CD4-positive, alpha-beta T cell treated with Interleukin-12 subunit alpha and Interleukin-12 subunit beta, for 1 hour (primary cell): ENCODE measurements around the gene DPH7.
"Not testable (repeated sequence)": the region's sequence is repeated elsewhere in the genome, so short reads cannot be mapped to it uniquely, and the experiment has no call there.

Experiments used
- DNase-seq: peaks from one replicate; pipeline ENCODE4 v3.0.0-alpha.2; 2020

Gene DPH7

GRCh38 chr9:137578518-137579258 lies at the start of gene DPH7:
DPH7 (minus strand) TSS chr9:137578925; CDS start chr9:137578777, 148 bp downstream.
- DNase-seq, result peak; percentile 94

- DNase-seq, result not testable (repeated sequence)
Measured at GRCh38 chr9:137627406-137627805, 48.7 kb upstream of the DPH7 start.

- DNase-seq, result no peak
Measured at GRCh38 chr9:137626464-137626863, 47.7 kb upstream of the DPH7 start.

DNA sequence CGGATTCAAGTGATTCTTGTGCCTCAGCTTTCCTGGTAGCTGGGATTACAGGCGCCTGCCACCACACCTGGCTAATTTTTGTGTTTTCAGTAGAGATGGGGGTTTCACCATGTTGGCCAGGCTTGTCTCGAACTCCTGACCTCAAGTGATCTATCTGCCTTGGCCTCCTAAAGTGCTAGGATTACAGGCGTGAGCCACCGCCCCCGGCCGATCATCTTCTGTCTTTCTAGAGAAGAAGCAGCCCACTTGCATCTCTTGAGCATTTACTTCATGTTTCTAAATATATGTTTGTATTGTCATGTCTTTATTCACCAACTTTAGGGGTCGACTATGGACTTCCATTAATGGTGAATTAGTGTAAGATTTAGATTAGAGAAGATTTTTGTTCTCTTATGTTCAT lies 43.5 kb upstream of the DPH7 start:
- not testable (repeated sequence) for DNase-seq

DNA sequence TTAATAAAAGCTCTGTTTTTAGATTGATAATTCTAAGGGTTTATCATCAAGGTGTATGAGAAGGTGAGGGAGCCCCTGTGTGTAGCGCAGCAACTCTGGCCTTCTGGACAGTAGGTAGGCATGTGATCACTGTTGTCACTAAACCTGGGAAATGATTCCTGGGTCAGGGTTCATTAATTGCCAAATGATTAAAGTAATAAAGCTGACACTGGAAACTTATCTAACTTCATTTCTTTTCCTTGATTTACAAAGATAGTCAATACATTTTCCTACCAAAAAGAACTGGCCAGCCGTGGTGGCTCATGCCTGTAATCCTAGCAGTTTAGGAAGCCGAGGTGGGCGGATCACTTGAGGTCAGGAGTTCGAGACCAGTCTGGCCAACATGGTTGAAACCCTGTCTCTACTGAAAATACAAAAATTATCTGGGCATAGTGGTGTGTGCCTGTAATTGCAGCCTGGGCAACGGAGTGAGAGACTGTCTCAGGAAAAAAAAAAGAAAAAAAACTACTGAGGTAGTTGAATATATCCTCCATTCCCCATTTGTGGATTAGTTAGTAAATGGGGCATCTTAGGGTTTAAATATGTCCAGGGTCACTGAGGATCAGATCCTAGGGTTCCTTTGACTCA lies 42.5 kb upstream of the DPH7 start:
- peak; percentile 40 for DNase-seq

DNA sequence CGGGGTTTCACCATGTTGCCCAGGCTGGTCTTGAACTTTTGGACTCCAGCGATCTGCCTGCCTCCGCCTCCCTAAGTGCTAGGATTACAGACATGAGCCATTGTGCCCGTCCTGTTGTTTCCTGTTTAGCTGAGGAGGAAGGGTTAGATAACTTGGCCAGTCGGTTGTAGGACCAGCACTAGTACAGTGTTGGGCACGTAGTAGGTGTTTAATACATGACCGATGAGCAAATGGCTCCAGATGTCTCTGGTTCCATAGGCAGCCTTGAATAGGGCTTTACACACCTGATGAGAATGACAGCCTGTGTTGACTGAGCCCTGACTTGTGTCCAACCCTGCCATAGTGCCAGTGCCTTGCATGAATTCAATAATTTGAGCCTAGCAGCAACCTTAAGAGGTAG lies 41.9 kb upstream of the DPH7 start:
- no peak for DNase-seq

DNA sequence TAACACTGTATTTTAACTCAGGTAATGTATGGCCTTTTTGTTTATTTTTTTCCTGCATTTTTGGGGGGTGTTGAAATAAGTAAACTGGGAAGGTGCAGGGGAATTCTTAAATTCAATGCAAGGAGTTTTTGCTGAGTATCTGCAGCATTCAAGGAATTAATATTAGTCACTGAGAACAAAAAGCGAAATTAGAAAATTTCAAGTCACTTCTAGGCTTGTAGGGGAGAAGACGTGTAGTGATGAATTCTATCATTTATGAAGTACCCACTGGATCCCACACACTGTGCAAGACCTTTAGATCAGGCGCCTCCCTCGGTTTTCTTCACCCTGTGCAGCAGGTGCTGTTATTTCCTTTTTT lies 41.3 kb upstream of the DPH7 start:
- DNase-seq, result no peak

DNA sequence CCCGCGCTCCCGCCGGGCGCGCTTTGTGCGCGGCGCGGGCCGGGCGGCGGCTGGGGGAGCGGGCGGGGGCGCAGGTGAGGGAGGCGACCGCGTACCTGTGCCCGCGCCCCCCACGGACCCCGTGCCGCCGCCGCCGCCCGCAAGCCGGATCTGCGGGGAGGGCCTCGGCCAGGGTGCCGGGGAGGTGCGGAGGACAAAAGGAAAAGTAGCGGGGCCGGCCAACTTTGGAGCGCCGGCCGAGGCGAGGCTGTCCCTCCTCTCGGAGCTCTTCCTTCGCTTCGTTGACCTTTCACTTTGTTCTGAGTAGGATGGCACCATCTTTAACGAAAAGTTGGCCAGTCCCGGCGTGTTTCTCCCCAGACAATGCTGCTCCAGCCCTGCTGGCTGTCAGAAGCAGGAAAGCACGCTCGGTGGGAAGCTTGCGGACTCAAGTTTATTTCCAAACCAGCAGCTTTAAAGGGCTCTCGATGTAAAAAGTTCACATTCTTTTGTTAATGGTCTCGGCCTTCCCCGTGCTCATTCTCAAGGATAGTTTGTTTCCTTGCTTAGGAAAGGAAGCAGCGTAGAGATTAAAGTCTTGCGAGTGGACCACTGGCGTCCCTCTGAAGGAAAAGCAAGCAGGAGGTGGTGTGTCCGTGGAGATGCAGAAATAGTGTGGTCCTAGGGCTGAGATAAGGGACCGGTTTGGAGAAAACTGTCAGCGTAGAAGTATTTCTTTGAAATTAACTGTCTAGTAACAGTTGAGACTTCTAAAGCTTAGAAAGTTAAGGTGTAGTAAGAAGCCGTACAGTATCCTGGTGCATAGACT lies 40.7 kb upstream of the DPH7 start:
- DNase-seq, result peak; percentile 38

GRCh38 chr9:137618105-137619067 lies 39.7 kb upstream of the DPH7 start, which contains the start of gene EHMT1:
EHMT1 (plus strand) TSS chr9:137619005; CDS start chr9:137619029, 24 bp downstream.
- peak; percentile 91 for DNase-seq

- DNase-seq, result no peak
Measured at GRCh38 chr9:137615387-137615871, 36.7 kb upstream of the DPH7 start.

DNA sequence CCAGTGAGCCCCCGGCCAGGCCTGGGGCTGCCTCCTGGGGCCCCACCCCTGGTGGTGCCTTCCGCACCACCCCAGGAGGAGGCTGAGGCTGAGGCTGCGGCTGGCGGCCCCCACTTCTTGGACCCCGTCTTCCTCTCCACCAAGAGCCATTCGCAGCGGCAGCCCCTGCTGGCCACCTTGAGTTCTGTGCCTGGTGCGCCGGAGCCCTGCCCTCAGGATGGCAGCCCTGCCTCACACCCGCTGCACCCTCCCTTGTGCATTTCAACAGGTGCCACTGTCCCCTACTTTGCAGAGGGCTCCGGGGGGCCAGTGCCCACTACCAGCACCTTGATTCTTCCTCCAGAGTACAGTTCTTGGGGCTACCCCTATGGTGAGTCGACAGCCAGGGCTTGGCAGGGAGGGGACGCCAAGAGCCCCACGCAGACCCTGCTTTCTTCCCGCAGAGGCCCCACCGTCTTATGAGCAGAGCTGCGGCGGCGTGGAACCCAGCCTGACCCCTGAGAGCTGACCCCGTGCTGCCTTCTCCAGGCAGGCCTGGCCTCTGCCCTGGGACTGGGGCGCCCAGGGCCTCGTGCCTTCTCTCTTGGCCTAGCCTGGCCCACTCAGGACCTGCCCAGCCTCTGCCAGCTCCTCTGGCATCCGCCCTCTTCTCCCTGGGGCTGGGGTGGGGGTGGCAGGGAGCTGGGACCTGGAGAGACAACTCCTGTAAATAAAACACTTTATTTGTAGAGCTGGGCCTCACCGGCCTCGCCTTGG lies 36.1 kb upstream of the DPH7 start:
- no peak for DNase-seq

DNA sequence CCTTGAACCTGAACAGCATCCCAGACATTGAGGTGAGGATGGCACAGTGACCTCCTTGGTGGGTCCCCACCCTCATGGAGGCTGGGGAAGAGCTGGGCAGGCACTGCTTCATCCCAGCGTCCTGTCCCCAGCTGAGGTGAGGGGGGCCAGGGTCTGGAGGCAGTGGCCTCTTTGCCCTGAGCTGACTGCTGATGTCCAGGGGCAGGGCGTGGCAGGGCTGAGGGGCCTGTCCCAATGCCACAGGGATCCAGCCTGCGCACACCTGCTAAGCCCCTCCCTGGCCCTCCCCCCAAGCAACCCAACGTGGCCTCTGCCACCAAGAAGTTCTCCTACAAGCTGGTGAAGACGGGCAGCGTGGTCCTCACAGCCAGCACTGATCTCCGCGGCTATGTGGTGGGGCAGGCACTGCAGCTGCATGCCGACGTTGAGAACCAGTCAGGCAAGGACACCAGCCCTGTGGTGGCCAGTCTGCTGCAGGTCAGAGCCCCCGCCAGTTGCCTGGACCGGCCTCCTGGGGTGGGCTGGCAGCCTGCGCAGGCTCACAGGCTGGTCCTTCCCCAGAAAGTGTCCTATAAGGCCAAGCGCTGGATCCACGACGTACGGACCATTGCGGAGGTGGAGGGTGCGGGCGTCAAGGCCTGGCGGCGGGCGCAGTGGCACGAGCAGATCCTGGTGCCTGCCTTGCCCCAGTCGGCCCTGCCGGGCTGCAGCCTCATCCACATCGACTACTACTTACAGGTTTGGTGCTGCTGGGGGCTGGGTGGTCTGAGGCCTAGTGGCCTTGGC lies 35.2 kb upstream of the DPH7 start:
- DNase-seq, result no peak

DNA sequence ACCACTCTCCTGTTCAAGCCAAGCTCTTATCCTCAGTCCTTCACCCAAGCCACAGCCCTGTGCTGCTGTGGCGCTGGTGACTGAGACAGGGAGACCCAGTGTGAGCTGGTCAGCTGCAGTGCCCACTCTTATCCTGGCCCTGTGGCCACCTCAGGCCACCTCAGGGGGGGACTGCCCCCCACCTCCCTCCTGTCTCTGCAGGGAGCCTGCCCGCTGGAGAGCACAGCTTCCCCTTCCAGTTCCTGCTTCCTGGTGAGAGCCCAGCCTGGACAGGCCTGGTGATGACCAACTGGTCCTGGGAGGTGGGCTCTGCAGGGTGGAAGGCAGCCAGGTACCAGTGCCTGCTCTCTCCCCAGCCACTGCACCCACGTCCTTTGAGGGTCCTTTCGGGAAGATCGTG lies 34.5 kb upstream of the DPH7 start:
- no peak for DNase-seq

GRCh38 chr9:137612741-137613142 lies 34.0 kb upstream of the DPH7 start:
- no peak for DNase-seq

GRCh38 chr9:137611623-137612609 lies 33.2 kb upstream of the DPH7 start:
- DNase-seq, result no peak

DNA sequence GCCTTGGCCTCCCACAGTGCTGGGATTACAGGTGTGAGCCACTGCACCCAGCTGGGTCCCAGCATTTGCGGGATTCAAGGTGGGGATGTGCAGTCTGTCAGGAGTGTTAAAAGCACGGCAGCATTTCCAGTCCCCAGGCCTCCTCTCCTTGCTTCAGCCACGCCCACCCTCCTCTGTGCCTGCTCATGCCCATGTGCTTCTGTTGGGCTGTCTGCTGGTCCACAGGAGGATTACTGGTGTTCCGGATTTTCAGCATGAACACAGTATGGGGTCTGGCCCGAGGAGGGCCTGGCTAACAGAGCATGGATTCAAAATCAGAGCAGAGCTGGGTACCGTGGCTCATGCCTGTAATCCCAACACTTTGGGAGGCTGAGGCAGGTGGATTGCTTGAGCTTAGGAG lies 32.2 kb upstream of the DPH7 start:
- DNase-seq, result no peak

GRCh38 chr9:137607141-137607857 lies 28.6 kb upstream of the DPH7 start:
- DNase-seq, result no peak

DNA sequence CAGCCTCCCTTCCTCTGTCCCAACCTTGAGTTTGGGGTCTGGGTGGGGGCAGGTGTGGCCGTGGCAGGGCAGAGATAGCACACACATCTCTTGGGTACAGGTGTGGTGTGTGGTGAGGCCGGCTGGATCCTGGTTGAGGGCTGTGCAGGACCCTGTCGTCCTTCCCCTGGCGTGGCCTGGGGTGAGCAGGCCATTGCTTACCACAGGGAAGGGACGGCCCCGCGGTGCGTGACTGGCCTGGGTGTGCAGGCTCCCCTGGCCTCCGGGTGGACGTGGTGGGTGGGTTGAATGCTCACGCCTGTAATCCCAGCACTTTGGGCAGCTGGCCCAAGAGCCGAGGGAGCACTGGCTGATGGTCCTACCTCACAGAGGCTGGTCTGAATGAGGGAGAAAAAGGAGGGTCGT lies 28.0 kb upstream of the DPH7 start:
- DNase-seq, result no peak
